ENCODE data around the gene EFCAB11. TPM values are rescaled to one million over a fixed set of nuclear protein-coding genes. Genes with fewer than 3 reads are reported as not detected.

Gene EFCAB11
- total RNA-seq, 6 experiments from 2014 or later = 1.7 to 4.7 (median 3.2) TPM

- Histone ChIP-seq H3K27ac (no peak overlapping the region), H3K4me1 (peaks cover 0 to 4% (median 0%) of the 10 kb centered on the region in 4 donors), H3K9me3 (no peaks in the 10 kb centered on the region), H3K36me3 (no peaks in the 10 kb centered on the region), H3K4me3 (no peak overlapping the region), H3K27me3 (no peaks in the 10 kb centered on the region)
- intact Hi-C loops (cut with DNase I) = no loop called here
- no peak for ATAC-seq
- no peak for DNase-seq
- TF ChIP-seq POLR2A (IDR thresholded peaks at IDR 0.05) (no peak), CTCF (IDR thresholded peaks at IDR 0.05) (no peak)
These were observed 91.7 kb downstream of the EFCAB11 start for GRCh38 chr14:89862856-89863255.

GRCh38 chr14:89861630-89862029, 92.9 kb downstream of the EFCAB11 start:
- Histone ChIP-seq H3K9me3 (no peaks in the 10 kb centered on the region), H3K4me1 (no peaks in the 10 kb centered on the region), H3K27me3 (no peaks in the 10 kb centered on the region), H3K36me3 (no peaks in the 10 kb centered on the region), H3K4me3 (no peak overlapping the region), H3K27ac (no peak overlapping the region)
- ATAC-seq (no peak), DNase-seq (no peak)
- TF ChIP-seq CTCF (IDR thresholded peaks at IDR 0.05) (no peak), POLR2A (IDR thresholded peaks at IDR 0.05) (no peak)
- intact Hi-C loops (cut with DNase I) = no loop called here

GRCh38 chr14:89858089-89858488, 96.4 kb downstream of the EFCAB11 start:
- intact Hi-C loops (cut with DNase I) = no loop called here
- DNase-seq = no peak
- 77% methylated on average over 3 of the region's 4 CpGs for WGBS (ENCODE audit: insufficient coverage, low coverage, low lambda C conversion rate, missing lambda C conversion rate)

GRCh38 chr14:89856871-89857345, 97.6 kb downstream of the EFCAB11 start:
- DNase-seq (no peak), ATAC-seq (no peak)
- Histone ChIP-seq H3K9me3 (no peaks in the 10 kb centered on the region), H3K27ac (no peak overlapping the region), H3K4me1 (no peaks in the 10 kb centered on the region), H3K27me3 (no peaks in the 10 kb centered on the region), H3K36me3 (no peaks in the 10 kb centered on the region), H3K4me3 (no peak overlapping the region)
- intact Hi-C loops (cut with DNase I) = no loop called here
- 86% methylated on average over 1 of the region's 1 CpG for WGBS (ENCODE audit: insufficient coverage, low coverage, low lambda C conversion rate, missing lambda C conversion rate)
- no peak for TF ChIP-seq POLR2A (IDR thresholded peaks at IDR 0.05)
- TF ChIP-seq CTCF (IDR thresholded peaks at IDR 0.05) = no peak

More at GRCh38 chr14:89858089-89858488, 96.4 kb downstream of the EFCAB11 start:
- Histone ChIP-seq H3K4me3 (no peak overlapping the region), H3K27ac (no peak overlapping the region), H3K27me3 (no peaks in the 10 kb centered on the region), H3K9me3 (no peaks in the 10 kb centered on the region), H3K36me3 (no peaks in the 10 kb centered on the region), H3K4me1 (no peaks in the 10 kb centered on the region)
- no peak for ATAC-seq
- no peak for TF ChIP-seq CTCF (IDR thresholded peaks at IDR 0.05)
- TF ChIP-seq POLR2A (IDR thresholded peaks at IDR 0.05) = no peak
